ENCODE data around the gene ODF4.
"Not testable (repeated sequence)": the region's sequence is repeated elsewhere in the genome, so short reads cannot be mapped to it uniquely, and the experiment has no call there.

The ODF4 gene

DNA sequence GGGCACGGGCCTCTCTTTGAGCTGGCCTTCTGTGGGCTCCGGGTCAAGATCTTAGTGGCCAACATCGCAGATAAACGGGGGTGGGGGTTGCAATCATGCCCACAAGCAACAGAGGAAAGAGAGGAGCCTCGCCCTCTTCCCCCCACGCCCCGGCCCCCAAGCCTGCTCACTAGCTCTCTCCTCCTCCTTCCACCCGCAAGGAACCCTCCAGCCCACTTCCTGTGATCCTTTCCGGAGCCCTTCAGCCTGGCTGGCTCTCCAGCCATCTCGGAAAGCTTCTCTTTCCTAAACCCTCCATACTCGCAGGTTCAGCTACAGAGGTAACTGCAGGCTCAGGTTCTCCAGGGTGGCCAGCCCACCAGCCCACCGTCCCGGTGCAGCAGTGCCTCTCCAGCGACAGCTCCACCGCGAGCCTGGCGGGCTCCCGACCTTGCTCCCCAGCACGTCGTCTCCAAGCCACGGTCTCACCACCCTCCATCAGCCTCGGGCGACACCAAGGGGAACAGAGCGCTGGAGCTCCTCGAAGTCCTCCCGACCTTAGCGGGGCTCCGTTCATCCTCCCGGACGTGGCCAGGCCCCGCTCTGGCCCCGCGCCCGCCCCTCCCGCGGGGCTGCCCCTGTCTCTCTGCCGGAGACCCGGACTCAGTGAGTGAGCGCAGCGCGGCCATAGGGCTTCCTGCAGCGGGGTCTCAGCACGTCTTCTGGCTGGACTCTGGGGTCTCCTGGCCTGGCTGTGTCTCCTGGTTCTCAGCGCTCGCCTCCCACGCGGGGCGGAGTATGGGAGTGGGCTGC, 12.9 kb upstream of the ODF4 start:
- DNase-seq: peak; percentile 72

DNA sequence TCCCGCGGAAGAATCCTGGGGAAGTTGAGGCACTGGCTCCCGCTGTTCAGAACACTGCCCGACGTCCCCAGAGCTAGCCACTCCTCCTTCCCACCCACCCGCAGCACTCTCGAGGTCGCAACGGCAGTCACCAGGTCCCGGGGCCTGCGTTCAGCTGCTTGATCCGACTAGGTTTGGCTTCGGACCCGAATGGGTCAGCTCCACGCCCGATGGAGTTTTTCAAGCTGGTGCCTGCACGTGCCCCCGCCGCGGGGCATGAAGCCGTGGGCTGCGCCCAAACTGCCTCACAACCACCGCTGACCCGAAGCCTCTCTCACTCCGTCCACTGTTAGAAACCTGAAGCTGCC, 12.4 kb upstream of the ODF4 start:
- DNase-seq: no peak

DNA sequence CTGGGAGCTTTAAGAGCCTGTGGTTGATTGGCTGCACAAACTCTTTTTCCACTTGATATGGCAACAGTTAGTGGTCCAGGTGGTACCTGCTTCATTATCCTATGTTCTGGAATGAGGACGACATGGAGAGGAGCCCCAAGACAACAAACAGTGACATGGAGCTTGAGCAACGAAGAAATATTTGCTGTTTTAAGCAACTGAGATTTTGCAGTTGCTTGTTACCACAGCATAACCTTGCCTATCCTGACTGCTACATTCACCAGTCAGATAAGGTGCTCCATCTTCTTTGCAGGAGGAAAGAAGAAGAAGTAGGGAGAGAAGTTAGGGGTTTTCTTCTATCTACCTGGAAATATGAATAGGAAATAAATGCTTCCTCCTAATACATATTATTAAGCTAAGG, 7.5 kb upstream of the ODF4 start:
- no peak for DNase-seq

DNA sequence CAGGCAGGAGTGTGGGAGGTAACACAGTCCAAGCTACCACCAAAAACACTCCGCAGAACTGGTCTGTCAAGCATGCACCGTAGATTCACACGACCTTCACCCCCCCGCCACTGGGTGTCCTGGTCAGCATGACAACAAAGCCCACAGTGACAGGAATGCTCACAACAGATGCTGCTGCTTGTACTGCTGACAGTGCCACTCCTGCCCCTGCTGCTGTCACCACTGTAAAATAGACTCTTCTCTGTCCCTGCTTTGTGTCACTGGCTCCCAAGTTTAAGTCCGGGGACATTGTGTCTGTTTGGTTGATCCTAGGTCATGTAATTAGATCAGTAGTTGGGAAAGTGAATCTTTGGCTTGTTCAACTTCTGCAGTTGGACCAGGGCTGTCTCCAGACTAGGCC, 7.0 kb upstream of the ODF4 start:
- no peak for DNase-seq

DNA sequence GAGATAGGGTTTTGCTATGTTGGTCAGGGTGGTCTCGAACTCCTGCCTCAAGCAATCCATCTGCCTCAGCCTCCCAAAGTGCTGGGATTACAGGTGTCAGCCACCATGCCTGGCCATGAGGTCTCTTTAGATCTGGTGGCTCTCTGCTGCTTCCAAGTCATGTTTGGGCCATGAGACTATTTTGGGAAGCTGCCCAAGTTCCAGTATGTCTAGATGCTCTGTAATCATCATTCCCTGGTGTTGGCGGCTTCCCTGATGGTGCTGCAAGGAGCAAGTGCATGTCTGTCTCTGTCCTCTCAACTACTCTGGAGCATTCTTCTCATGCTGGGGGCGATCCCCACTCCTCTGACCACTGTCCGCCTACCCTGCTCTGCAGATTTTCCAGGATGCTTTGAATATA, 6.4 kb upstream of the ODF4 start:
- DNase-seq: no peak

DNA sequence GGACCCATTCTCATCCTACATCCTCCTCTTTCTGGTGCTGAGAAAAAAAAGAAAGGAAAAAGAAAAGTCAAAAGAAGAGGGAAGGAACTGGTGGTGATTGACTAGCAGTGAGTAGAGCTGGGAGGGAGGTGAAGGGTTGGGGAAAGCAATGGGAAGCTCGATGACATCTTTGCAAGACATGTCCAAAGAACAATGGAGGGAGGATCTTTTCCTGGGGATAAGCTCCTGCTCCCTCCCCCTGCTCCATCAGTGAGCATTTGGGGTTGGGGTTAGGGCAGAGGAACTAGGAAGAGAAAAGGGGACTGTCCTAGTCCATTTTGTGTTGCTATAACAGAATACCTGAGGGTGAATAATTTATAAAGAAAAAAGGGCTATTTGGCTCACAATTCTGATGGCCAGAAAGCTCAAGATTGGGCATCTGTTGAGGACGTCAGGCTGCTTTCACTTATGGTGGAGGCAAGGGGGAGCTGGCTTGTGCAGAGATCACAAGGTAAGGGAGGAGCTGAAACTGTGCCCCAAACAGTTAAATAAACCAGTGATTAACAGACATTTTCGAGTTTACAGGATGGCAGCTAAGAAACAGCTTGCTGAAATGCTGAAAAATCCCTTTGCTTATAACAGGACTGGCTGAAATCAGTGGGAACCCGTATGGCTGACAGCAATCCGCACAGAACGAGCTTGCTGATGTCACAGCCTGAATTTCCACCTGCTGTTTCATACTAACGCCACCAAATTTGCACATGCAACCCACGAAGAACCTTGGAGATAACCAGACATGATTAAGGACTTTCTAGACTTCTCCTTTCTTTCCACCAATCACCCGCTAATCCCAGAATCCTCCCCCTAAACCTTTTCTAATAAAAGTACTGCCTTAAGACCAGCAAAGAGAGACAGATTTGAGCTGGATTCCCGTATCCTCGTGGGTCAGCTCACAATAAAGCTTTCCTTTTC, 1.6 kb upstream of the ODF4 start:
- DNase-seq: no peak

DNA sequence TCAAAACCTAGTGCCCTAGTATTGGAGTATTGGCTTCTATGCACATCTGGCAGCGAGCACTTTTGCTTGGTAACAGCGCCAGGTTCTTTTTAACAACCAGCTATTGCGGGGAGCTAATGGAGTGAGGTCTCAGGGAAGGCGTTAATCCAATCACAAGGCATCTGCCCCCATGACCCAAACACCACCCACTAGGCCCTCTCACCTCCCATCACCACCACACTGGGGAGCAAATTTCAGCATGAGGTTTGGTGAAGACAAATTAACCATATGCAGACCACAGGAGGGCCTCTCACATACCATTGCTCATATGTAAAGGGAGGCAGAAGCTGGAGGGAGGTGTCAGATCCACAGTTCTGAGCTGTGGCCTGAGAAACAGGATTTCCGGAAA, 893 bp upstream of the ODF4 start:
- no peak for DNase-seq

DNA sequence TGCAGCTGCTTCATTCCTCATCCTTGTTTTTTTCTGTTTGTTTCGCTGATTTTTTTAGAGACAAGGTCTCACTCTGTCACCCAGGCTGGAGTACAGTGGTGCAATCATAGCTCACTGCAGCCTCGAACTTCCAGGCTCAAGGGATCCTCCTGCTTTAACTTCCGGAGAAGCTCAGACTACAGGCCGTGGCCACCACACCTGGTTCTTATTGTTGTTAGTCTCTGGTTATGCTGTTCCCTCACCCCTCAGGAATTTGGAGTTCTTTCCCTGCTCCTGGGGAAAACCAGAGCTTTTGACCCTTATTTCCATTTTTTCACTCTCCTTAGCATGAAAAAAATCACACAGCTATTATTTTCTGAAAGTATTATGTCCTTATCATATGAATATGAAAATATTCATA, 1.8 kb downstream of the ODF4 start:
- DNase-seq: no peak

DNA sequence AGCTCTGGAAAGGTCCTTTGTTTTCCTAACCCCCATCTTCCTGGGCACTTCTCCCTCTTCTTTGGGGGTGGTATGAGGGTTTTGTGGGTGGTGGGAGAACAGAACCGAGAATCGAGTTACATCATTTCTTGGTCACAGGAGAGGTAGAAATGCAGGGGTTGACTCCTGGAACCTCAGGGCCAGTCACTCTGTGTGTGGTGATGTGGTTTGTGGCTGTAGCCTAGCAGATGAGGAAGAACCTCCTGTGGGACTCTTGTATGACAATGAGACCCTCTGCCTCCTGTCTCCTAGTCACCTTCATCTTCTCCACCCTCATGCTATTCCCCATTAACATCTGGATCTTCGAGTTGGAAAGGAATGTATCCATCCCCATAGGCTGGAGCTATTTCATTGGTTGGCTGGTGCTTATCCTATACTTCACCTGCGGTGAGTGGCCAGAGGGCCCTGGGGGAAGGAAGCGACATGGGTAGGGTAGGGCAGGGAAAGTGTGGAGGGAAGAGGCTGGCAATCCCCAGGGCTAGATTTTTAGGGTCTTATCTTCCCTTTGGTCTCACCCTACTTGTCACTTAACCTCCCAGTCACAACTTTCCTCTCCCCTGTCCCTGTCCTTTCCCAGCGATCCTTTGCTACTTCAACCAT, 5.5 kb downstream of the ODF4 start:
- DNase-seq: no peak

DNA sequence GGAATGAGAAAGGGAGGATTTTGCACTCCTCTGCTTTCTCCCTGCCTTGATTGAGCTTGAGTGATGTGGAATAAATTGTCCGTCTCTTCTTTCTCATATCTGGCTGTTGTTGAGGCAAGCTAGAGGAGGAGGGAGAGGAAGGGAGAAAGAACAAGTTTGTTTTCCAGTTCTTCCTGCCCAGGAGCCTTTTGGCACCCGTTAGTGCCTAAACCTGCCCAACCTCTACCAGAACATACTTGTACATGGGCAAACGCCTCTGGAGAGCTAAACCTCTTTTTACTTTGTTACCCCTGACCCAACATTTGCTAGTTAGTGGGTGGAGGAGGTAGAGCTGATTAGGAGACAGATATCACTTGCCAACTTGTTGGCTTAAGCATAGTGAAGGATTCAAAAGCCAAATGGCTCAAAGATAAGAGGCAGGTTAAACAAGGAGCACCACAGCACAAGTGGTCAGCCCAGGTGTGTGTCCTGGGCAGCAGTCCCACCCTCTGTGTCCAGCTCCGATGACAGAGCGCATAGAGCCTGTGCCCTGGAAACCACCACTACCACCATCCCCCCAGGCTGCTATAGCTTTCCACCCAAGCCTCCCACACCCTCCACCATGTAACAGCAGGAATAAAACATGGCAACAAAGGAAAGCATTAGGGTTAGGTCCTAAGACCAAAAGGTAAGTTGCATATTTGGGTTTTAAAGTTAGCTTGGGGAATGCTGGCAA, 6.5 kb downstream of the ODF4 start:
- no peak for DNase-seq

DNA sequence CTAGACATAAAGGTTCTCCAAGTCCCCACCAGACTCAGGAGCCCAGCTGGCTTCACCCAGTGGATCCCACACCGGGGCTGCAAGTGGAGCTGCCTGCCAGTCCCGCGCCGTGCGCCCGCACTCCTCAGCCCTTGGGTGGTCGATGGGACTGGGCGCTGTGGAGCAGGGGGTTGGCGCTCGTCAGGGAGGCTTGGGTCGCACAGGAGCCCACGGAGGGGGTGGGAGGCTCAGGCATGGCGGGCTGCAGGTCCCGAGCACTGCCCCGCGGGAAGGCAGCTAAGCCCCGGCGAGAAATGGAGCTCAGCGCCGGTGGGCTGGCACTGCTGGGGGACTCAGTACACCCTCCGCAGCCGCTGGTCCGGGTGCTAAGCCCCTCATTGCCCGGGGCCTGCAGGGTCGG, 7.4 kb downstream of the ODF4 start:
- DNase-seq: not testable (repeated sequence)

DNA sequence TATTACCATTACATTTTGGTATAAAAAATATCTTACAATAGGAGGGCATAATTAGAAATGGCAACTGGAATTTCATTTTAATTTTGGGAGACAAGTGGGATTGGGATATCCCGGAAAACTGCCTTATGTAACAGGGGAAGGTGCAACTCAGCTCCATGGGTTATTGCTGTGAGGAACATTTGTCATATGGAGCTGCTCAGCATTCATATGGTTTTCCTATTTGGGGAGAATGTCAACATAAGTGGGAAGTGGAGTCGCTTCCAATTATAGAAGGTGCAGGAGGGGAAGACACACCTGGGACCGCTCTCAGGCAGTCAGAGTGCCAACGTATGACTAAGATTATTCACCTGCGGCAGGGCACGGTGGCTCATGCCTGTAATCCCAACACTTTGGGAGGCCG, 10.7 kb downstream of the ODF4 start:
- no peak for DNase-seq

DNA sequence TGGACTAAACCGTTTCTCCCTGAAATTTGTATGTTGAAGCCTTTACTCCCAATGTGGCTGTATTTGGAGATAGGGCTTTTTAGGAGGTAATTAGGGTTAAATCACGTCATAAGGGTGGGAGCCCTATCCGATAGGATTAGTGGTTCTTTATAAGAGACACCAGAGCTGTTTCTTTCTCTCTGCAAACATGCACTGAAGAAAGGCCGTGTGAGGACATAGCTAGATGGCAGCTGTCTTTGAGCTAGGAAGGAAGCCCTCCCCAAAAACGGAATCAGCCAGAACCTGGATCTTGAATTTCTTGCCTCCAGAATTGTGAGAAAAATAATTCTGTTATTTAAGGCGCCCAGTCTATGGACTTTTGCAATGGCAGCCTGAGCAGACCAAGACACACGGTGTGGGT, 14.1 kb downstream of the ODF4 start:
- no peak for DNase-seq

DNA sequence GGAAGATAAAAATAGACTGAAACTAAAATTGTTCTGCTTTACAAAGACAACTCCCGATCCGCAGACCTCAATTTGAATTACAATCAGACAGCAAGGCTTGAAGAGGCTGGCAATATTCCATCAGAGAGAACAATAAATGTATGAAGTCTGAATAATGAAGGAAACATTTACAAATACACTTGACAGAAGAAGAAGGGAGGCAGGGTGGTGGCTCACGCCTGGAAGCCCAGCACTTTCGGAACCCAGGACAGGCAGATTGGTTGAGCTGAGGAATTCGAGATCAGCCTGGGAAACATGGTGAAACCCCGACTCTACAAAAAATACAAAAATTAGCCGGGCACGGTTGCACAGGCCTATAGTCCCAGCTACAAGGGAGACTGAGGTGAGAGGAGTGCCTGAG, 14.6 kb downstream of the ODF4 start:
- DNase-seq: no peak

DNA sequence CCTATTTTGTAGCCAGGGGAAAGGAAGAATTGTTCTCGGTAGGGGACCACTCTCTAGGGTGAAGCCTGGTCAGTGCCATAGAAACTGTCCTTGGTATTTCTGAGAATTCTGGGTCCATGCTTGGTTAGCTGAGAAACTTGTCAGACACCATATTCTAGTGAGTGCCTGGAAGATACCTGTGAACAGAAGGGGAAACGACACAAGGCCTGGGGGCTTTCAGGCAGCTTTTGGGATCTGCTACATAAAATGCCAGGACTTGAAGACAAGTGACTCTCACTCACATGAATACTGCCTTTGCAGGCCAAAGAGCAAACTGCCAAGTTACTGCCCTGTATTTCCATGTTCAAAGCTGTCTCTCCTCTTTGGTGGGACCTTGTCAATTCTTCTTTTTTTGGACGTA, 18.3 kb downstream of the ODF4 start:
- no peak for DNase-seq

DNA sequence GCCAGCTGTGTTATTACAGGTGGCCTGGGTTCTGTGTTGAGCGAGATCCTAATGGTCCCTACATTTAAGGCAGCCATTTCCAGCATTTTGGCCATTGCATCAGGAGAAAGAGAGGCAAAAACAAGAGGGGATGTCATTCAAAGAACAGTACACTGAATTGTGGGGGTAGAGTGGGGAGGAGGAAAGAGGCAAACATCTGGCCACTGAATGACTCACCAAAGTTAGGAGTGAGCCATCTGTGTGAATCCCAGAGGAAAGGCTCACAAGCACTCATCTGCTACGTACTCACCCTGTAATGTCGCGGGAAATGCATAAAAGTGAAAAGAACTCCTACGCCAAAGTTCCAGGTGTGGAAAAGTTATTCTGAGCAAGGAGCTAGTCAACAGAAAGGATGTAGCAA, 20.1 kb downstream of the ODF4 start:
- peak; percentile 42 for DNase-seq

DNA sequence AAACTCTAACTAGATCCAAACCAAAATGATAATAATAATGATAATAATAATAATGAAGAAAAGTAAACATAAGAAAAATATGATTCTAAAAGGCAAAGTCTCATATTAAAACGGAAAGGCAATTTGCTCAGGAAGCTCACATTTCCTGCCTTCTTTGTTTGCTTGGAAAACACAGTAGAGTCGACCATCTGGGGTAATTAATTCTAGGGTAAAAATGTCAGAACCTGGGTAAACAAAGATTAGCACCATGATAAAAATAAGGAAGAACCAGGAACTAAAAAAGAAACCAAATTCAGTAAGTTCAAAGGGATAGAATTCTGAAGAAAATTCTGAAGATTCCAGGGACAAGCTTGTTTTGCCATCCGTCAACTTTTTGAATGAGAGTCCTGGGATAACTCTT, 20.6 kb downstream of the ODF4 start:
- DNase-seq: no peak

DNA sequence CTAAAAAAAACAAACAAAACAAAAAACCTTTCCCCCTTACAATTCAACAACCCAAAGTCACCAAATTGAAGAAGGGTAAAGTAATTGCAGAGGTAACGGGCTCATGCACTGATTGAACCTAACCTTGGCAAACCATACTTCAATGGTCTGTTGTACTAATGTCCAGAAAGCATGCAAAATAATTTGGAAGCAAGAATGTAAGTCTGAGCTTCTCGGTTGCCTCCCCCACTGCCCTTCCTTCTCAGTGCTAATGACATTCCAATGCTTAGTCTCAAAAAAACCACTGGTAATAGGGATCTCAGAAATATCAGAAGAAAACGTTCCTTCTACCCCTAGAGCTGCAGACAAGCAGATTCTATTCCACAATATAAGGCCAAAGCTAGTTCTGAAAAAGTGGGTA, 21.1 kb downstream of the ODF4 start:
- DNase-seq: no peak

DNA sequence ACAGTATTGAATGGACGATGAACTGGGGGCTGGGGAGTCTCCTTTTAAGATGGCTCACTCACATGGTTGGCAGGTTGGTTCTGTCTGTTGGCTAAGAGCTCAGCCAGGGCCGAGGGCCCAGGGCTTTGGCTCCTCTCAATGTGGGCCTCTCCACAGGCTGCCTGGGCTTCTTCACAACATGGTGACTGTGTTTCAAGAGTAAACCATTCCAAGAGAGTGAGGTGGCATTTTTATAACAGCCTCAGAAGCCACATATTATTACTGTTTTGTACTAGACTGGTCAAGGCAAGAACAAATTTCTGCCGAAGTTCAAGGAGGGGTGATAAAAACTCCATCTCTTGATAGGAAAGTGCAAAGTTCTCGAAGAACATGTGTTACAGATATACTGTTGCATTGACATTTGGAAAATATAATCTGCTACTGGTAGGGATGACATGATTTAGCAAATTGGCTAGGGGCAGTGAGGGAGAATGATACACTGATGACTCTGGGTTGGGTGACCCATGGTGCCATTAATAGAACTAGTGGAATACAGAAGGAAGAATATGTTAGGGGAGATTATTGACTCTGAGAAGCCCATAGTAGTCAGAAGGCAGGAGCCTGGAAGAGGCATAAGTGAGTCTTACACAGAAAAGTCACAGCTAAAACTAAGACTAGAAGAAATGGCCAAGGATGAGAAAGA, 23.2 kb downstream of the ODF4 start:
- no peak for DNase-seq

DNA sequence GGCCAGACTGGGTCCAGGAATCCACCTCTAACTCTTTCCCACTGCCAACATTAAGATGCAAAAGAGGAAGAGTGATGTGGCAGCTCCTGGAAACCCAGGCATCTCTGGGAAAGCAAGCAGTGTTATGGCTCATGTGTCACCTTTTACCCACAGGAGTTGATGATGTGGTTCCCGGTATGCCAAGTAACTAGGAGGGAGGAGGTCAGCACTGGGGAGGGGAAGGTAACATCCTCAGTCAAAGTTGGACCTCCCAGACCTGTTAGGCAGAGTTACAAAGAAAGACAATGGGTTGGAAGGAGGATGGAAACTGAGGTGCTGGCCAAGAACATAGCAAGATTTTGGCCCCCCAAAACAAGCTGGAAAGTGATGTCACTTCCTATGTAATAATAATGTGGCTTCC, 25.5 kb downstream of the ODF4 start:
- DNase-seq: no peak

DNA sequence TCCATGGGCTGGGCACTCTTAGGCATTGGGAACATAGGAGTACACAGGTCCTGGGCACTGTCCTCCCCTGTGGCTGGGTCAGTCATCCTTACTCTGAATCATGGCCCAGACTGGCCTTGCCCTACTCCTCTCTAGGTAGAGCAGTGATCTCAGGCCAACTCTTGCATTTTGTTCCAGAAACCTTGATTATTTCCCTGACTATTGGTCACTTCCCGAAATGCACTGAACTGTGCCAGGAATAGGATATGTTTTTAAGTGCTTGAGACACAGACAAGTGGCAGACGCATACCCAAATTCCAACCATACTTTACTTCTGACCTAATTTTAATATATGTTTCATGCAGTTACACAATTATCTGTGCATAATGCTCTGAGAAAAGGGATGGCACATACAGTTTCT, 26.6 kb downstream of the ODF4 start:
- no peak for DNase-seq

DNA sequence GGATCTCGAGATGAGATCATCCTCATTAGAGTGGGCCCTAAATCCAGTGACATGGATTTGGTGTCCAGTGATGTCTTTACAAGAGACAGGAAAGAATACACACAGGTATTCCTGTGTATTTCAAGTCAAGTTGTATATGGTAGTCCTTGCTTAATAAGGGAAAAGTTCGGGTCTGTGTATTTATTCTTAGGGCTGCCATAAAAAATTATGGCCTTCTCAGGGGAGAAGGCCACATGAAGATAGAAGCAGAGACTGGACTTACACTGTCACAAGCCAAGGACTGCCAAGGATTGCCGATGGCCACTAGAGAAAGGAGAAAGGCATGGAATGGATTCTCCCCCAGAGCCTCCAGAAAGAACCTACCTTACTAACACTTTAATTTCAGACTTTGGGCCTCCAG, 28.6 kb downstream of the ODF4 start:
- DNase-seq: no peak

DNA sequence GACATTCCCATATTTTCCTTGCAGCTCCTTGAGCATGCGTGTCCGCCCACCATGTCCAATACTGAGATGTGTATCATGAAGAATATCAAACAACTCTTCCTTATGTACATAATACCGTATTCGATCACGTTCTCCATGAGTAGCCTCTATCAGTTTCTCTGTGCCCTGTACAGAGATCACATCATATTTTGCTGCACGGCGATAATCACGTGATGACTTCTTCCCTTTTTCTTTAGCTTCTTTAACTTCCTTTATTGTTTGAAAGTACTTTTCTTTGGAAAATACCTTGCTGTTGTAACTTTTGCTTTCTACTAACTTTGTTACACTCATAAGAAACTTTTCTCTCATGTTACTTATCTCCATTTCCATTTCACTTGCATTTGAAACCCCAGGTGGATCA, 30.3 kb downstream of the ODF4 start:
- no peak for DNase-seq
